ENCODE data around the gene TMED9. TPM values are rescaled to one million over a fixed set of nuclear protein-coding genes. Genes with fewer than 3 reads are reported as not detected.

The TMED9 gene
- total and polyA plus RNA-seq, 10 of the 15 experiments (the other 5 are each of a cell fraction or from before 2014, with no cell fraction given), result 35.7 to 144 (median 105) TPM

DNA sequence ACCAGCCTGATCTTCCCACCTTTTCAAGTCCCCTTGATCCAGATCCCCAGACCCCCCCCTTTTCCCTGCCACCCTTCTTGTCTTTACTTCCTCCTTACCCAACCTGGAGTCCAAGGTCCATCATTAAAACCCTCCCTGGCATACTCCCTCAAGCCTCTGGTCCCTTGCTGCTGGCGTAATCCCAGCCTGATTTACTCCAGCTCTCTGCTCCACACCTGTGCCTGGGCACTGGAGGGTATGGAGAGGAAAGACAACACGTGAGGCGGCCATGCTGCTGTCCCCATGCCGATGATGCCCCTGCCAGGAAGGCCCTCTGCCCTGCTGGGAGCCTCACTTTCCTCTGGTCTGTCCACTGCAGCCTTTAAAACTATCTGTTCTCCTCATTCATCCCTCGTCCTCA is 13.1 kb downstream of the TMED9 start:
- ChIA-PET SMC1A (ENCODE audit: uncharacterized antibody, unreplicated experiment) (no interaction called here), POLR2A (no interaction called here), RAD21 (ENCODE audit: unreplicated experiment) (no interaction called here), CTCF (no interaction called here)
- FAIRE-seq, result no peak
- no peak overlapping the region for H3K4me2 ChIP-seq (ENCODE audit: control insufficient read depth, insufficient read depth)
- BruUV-seq (replicated peaks), result no TSS peak
- no peak overlapping the region for H3K9ac ChIP-seq (ENCODE audit: control insufficient read depth, insufficient read depth, low read length)
- in situ Hi-C loops (cut with MboI), result loop anchor here (10.0 to 25.0 kb wide), 3 partner anchors 460 to 1568 kb away; no protein-coding TSS in a partner anchor
- 73% methylated on average over 5 of the region's 5 CpGs for WGBS (ENCODE audit: insufficient coverage, insufficient replicate concordance, low lambda C conversion rate, missing lambda C conversion rate)
- H2AFZ ChIP-seq (ENCODE audit: control insufficient read depth, low read depth, low read length), result no peak overlapping the region
- intact Hi-C loops (cut with micrococcal nuclease; ENCODE audit: unreplicated experiment), result no loop called here
- H3K79me2 ChIP-seq (ENCODE audit: control insufficient read depth, insufficient read depth, low read length), result peaks cover 12% of the 10 kb centered on the region
- no peak overlapping the region for H3K4me3 ChIP-seq
- TF ChIP-seq JUNB (IDR thresholded peaks at IDR 0.05), result no peak
- no peak for TF ChIP-seq GABPA (IDR thresholded peaks at IDR 0.05; ENCODE audit: low read depth)
- TF ChIP-seq NRF1 (conservative IDR thresholded peaks at IDR 0.05; ENCODE audit: low read depth, low read length), result no peak
- TF ChIP-seq DPF2 (IDR thresholded peaks at IDR 0.05), result no peak
- no peak for DNase-seq (ENCODE audit: low read depth, low spot score)
- H3K27me3 ChIP-seq (replicated peaks in 1 of 2; ENCODE audit: control insufficient read depth in 2 of 2, insufficient read depth in 2 of 2, low read length in 1 of 2), result no peaks in the 10 kb centered on the region
- H4K20me1 ChIP-seq (ENCODE audit: control insufficient read depth, insufficient read depth), result no peaks in the 10 kb centered on the region
- peaks cover 0 to 4% of the 10 kb centered on the region in 2 experiments; a peak in 2 of 4 replicates for H3K36me3 ChIP-seq (ENCODE audit: control insufficient read depth in 2 of 2, insufficient read depth in 2 of 2, low read length in 1 of 2)
- ATAC-seq, result no peak
- H3K9me3 ChIP-seq (replicated peaks; ENCODE audit: control insufficient read depth, insufficient read depth, low read length), result no peaks in the 10 kb centered on the region
- H3K27ac ChIP-seq (ENCODE audit: control insufficient read depth, insufficient read depth), result no peak overlapping the region
- H3K4me1 ChIP-seq (ENCODE audit: control insufficient read depth, insufficient read depth, low read length), result peaks cover 3% of the 10 kb centered on the region; the same call in 1 of the 2 replicates

DNA sequence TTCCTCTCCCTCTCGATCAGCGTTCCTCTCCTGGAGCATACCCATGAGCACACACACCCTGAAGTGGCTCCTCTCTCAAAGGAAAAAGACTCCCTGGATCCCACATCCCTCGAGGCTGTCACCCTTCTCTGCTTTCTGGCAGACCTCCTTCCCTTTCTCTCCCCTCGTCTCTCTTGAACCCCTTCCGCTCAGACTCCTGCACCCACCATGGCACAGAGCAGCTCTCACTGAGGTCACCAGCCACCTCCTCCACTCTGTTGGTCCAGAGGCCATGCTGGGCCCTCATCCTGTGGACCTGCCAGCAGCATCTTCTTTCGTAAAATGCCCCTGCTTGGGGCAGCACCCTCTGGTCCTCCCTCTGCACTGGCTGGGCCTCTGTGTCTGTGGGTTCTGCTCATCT is 13.7 kb downstream of the TMED9 start:
- ChIA-PET RAD21 (ENCODE audit: unreplicated experiment) (no interaction called here), SMC1A (ENCODE audit: uncharacterized antibody, unreplicated experiment) (no interaction called here), CTCF (no interaction called here), POLR2A (no interaction called here)
- intact Hi-C loops (cut with micrococcal nuclease; ENCODE audit: unreplicated experiment), result no loop called here
- H3K4me1 ChIP-seq (ENCODE audit: control insufficient read depth, insufficient read depth, low read length), result peaks cover 3% of the 10 kb centered on the region; the same call in 1 of the 2 replicates
- DNase-seq (ENCODE audit: low read depth, low spot score) (no peak), ATAC-seq (no peak), FAIRE-seq (no peak)
- H3K27ac ChIP-seq (ENCODE audit: control insufficient read depth, insufficient read depth), result no peak overlapping the region
- no peak overlapping the region for H2AFZ ChIP-seq (ENCODE audit: control insufficient read depth, low read depth, low read length)
- no peak for TF ChIP-seq NKRF (conservative IDR thresholded peaks at IDR 0.05)
- H3K9ac ChIP-seq (ENCODE audit: control insufficient read depth, insufficient read depth, low read length), result no peak overlapping the region
- no peaks in the 10 kb centered on the region for H4K20me1 ChIP-seq (ENCODE audit: control insufficient read depth, insufficient read depth)
- H3K9me3 ChIP-seq (replicated peaks; ENCODE audit: control insufficient read depth, insufficient read depth, low read length), result no peaks in the 10 kb centered on the region
- WGBS (ENCODE audit: insufficient coverage, insufficient replicate concordance, low lambda C conversion rate, missing lambda C conversion rate), result 91% methylated on average over 6 of the region's 6 CpGs
- H3K36me3 ChIP-seq (ENCODE audit: control insufficient read depth in 2 of 2, insufficient read depth in 2 of 2, low read length in 1 of 2), result peaks cover 0 to 4% of the 10 kb centered on the region in 2 experiments; a peak in 2 of 4 replicates
- no peaks in the 10 kb centered on the region for H3K27me3 ChIP-seq (replicated peaks in 1 of 2; ENCODE audit: control insufficient read depth in 2 of 2, insufficient read depth in 2 of 2, low read length in 1 of 2)
- in situ Hi-C loops (cut with MboI), result loop anchor here (10.0 to 25.0 kb wide), 3 partner anchors 459 to 1568 kb away; no protein-coding TSS in a partner anchor
- peaks cover 6% of the 10 kb centered on the region for H3K79me2 ChIP-seq (ENCODE audit: control insufficient read depth, insufficient read depth, low read length)
- H3K4me2 ChIP-seq (ENCODE audit: control insufficient read depth, insufficient read depth), result no peak overlapping the region
- no peak overlapping the region for H3K4me3 ChIP-seq
- no TSS peak for BruUV-seq (replicated peaks)
